ENCODE results near the gene UNC5CL.
"Not testable (repeated sequence)": the region's sequence is repeated elsewhere in the genome, so short reads cannot be mapped to it uniquely, and the experiment has no call there.

UNC5CL gene

GRCh38 chr6:41038205-41038604, 816 bp downstream of the UNC5CL start:
- DNase-seq (ENCODE audit: low read depth) = no peak

GRCh38 chr6:41037107-41037900, 1.7 kb downstream of the UNC5CL start:
- no peak for DNase-seq (ENCODE audit: low read depth)

GRCh38 chr6:41036601-41037000, 2.4 kb downstream of the UNC5CL start:
- DNase-seq (ENCODE audit: low read depth) = no peak

- no peak for DNase-seq (ENCODE audit: low read depth)
Observed at GRCh38 chr6:41036186-41036585, 2.8 kb downstream of the UNC5CL start.

- DNase-seq (ENCODE audit: low read depth) = no peak
Observed at GRCh38 chr6:41033776-41034175, 5.2 kb downstream of the UNC5CL start.

GRCh38 chr6:41032830-41033229, 6.2 kb downstream of the UNC5CL start:
- DNase-seq (ENCODE audit: low read depth) = no peak

- no peak for DNase-seq (ENCODE audit: low read depth)
Observed at GRCh38 chr6:41028561-41029412, 10.2 kb downstream of the UNC5CL start.

GRCh38 chr6:41027799-41028560, 11.0 kb downstream of the UNC5CL start:
- peak; percentile 36 for DNase-seq (ENCODE audit: low read depth)

- no peak for DNase-seq (ENCODE audit: low read depth)
Observed at GRCh38 chr6:41027241-41027640, 11.8 kb downstream of the UNC5CL start.

- no peak for DNase-seq (ENCODE audit: low read depth)
Observed at GRCh38 chr6:41025966-41026530, 13.0 kb downstream of the UNC5CL start.

GRCh38 chr6:41023114-41023513, 15.9 kb downstream of the UNC5CL start:
- no peak for DNase-seq (ENCODE audit: low read depth)

- DNase-seq (ENCODE audit: low read depth) = no peak
Observed at GRCh38 chr6:41022294-41022693, 16.7 kb downstream of the UNC5CL start.

GRCh38 chr6:41021832-41022231, 17.2 kb downstream of the UNC5CL start:
- peak; percentile 19 for DNase-seq (ENCODE audit: low read depth)

- DNase-seq (ENCODE audit: low read depth) = no peak
Observed at GRCh38 chr6:41017663-41018062, 21.4 kb downstream of the UNC5CL start.

GRCh38 chr6:41015860-41016259, 23.2 kb downstream of the UNC5CL start:
- DNase-seq (ENCODE audit: low read depth) = not testable (repeated sequence)

- DNase-seq (ENCODE audit: low read depth) = no peak
Observed at GRCh38 chr6:41014780-41015179, 24.2 kb downstream of the UNC5CL start.

- DNase-seq (ENCODE audit: low read depth) = no peak
Observed at GRCh38 chr6:41013466-41014153, 25.4 kb downstream of the UNC5CL start.

- DNase-seq (ENCODE audit: low read depth) = no peak
Observed at GRCh38 chr6:41011673-41012072, 27.3 kb downstream of the UNC5CL start.

- DNase-seq (ENCODE audit: low read depth) = no peak
Observed at GRCh38 chr6:41009669-41010068, 29.4 kb downstream of the UNC5CL start.

GRCh38 chr6:41008011-41008410, 31.0 kb downstream of the UNC5CL start:
- DNase-seq (ENCODE audit: low read depth) = no peak

GRCh38 chr6:41006980-41007379, 32.0 kb downstream of the UNC5CL start:
- DNase-seq (ENCODE audit: low read depth) = not testable (repeated sequence)

Data from HS-5 (cell line).